ENCODE data around the gene SKP2. TPM values are rescaled to one million over a fixed set of nuclear protein-coding genes. Genes with fewer than 3 reads are reported as not detected.
A peak's percentile ranks its signal among the peaks of the same experiment; 100 is the strongest.

SKP2 gene
- total RNA-seq (2021; fragmentation: NEBNext Ultra II Directional; extraction: Animal tissue kit (Norgen Biotek cat#: 25700)) = 10 to 100 TPM; 58.4 to 71.6 (median 67.9) TPM
- long read RNA-seq, transcript SKP2-202 (10 exons, 3,759 nt) = major isoform, 9 of 25 reads
- long read RNA-seq, partial matches to known transcripts = 0 of 25 reads
- long read RNA-seq, other reads (novel, unspliced or antisense) = 13 of 25 reads

- Mint-ChIP-seq H3K36me3 (ENCODE audit: low read depth) (peaks cover 29% of the 10 kb centered on the region), H3K27me3 (ENCODE audit: insufficient read depth) (peaks cover 6% of the 10 kb centered on the region), H3K4me1 (ENCODE audit: low read depth) (peaks cover 74% of the 10 kb centered on the region), H3K9me3 (no peaks in the 10 kb centered on the region), H3K4me3 (peak within 1 kb of the TSS; percentile 95), H3K27ac (peak within 1 kb of the TSS; percentile 84)
- TF ChIP-seq CTCF (IDR thresholded peaks at IDR 0.05) = no peak
- DNase-seq = peak; percentile 97
Observed at GRCh38 chr5:36151434-36152323, at the start of gene SKP2, which contains the start of gene LMBRD2. TSS of gene SKP2 (plus strand) at chr5:36152111. CDS start at chr5:36152263, 152 bp downstream. TSS of gene LMBRD2 (minus strand) at chr5:36151887. CDS start at chr5:36143349, 8,538 bp downstream.

- no peaks in the 10 kb centered on the region; the same call in 1 of the 2 replicates for H3K4me1 Mint-ChIP-seq (ENCODE audit: low read depth)
- H3K9me3 Mint-ChIP-seq = no peaks in the 10 kb centered on the region
- H3K4me3 Mint-ChIP-seq = no peak overlapping the region
- H3K36me3 Mint-ChIP-seq (ENCODE audit: low read depth) = peaks cover 16% of the 10 kb centered on the region
- DNase-seq = no peak
- no peak for TF ChIP-seq CTCF (IDR thresholded peaks at IDR 0.05)
- no peaks in the 10 kb centered on the region for H3K27me3 Mint-ChIP-seq (ENCODE audit: insufficient read depth)
- H3K27ac Mint-ChIP-seq = no peak overlapping the region
Observed at GRCh38 chr5:36105819-36106218, 46.1 kb upstream of the SKP2 start.

- Mint-ChIP-seq H3K27ac (no peak overlapping the region), H3K36me3 (ENCODE audit: low read depth) (peaks cover 16% of the 10 kb centered on the region), H3K4me3 (no peak overlapping the region), H3K27me3 (ENCODE audit: insufficient read depth) (no peaks in the 10 kb centered on the region), H3K4me1 (ENCODE audit: low read depth) (no peaks in the 10 kb centered on the region; the same call in 1 of the 2 replicates), H3K9me3 (no peaks in the 10 kb centered on the region)
- peak; percentile 8 for DNase-seq
- no peak for TF ChIP-seq CTCF (IDR thresholded peaks at IDR 0.05)
Observed at GRCh38 chr5:36108758-36109460, 43.0 kb upstream of the SKP2 start.

- Mint-ChIP-seq H3K9me3 (no peaks in the 10 kb centered on the region), H3K36me3 (ENCODE audit: low read depth) (peaks cover 14% of the 10 kb centered on the region), H3K27me3 (ENCODE audit: insufficient read depth) (no peaks in the 10 kb centered on the region), H3K4me3 (no peak overlapping the region), H3K27ac (no peak overlapping the region), H3K4me1 (ENCODE audit: low read depth) (no peaks in the 10 kb centered on the region; the same call in 1 of the 2 replicates)
- no peak for DNase-seq
- TF ChIP-seq CTCF (IDR thresholded peaks at IDR 0.05) = no peak
Observed at GRCh38 chr5:36111238-36111637, 40.7 kb upstream of the SKP2 start.

- TF ChIP-seq CTCF (IDR thresholded peaks at IDR 0.05) = no peak
- Mint-ChIP-seq H3K36me3 (ENCODE audit: low read depth) (peaks cover 17% of the 10 kb centered on the region), H3K27me3 (ENCODE audit: insufficient read depth) (no peaks in the 10 kb centered on the region), H3K27ac (no peak overlapping the region), H3K4me3 (no peak overlapping the region), H3K4me1 (ENCODE audit: low read depth) (no peaks in the 10 kb centered on the region), H3K9me3 (peaks cover 8% of the 10 kb centered on the region; the same call in 1 of the 2 replicates)
- DNase-seq = no peak
Observed at GRCh38 chr5:36125868-36126267, 26.0 kb upstream of the SKP2 start.

All from HFFc6 (cell line).